Measurements from ENCODE around the gene FA2H. TPM values are rescaled to one million over a fixed set of nuclear protein-coding genes. Genes with fewer than 3 reads are reported as not detected.

The FA2H gene
- polyA plus RNA-seq, 3 donors = not detected

GRCh38 chr16:74700116-74700437, 74.5 kb downstream of the FA2H start:
- peaks cover 0 to 1% (median 0%) of the 10 kb centered on the region in 7 donors for H3K9me3 Mint-ChIP-seq
- H3K27me3 Mint-ChIP-seq (ENCODE audit: low read depth in 3 of 3) = no peaks in the 10 kb centered on the region
- peak overlapping the region; percentile 81 for H3K9ac ChIP-seq (ENCODE audit: insufficient read depth, low read length, poor library complexity, severe bottlenecking)
- peak overlapping the region; percentile 94 to 96 for H3K27ac ChIP-seq (ENCODE audit: low read depth in 1 of 2, low read length in 2 of 2)
- peak overlapping the region; percentile 95 for H3K4me2 ChIP-seq (replicated peaks; ENCODE audit: extremely low read depth, low read length, poor library complexity, severe bottlenecking)
- peak overlapping the region; percentile 98 to 100 for H3K4me3 Mint-ChIP-seq
- peaks cover 15 to 23% of the 10 kb centered on the region in 2 donors for H3K36me3 Mint-ChIP-seq
- H4K20me1 ChIP-seq (ENCODE audit: insufficient read depth, low read length) = peaks cover 35% of the 10 kb centered on the region
- peak overlapping the region; percentile 77 for H2AFZ ChIP-seq (ENCODE audit: insufficient read depth, low read depth, low read length, poor library complexity, severe bottlenecking)
- peaks cover 49% of the 10 kb centered on the region for H3K79me2 ChIP-seq (ENCODE audit: insufficient read depth, low read length)
- 0% methylated on average over 16 of the region's 16 CpGs for WGBS (ENCODE audit: insufficient coverage)
- no peaks in the 10 kb centered on the region for H3K27me3 ChIP-seq (ENCODE audit: control insufficient read depth in 2 of 2, insufficient read depth in 2 of 2, low read length in 2 of 2)
- peaks cover 69 to 77% of the 10 kb centered on the region in 2 donors for H3K4me1 ChIP-seq (ENCODE audit: control insufficient read depth in 1 of 2, insufficient read depth in 2 of 2, low read length in 2 of 2)
- H3K4me1 Mint-ChIP-seq = peaks cover 68% of the 10 kb centered on the region
- no peaks in the 10 kb centered on the region for H3K9me3 ChIP-seq (replicated peaks in 1 of 2; ENCODE audit: control insufficient read depth in 1 of 2, insufficient read depth in 1 of 2, low read length in 2 of 2)
- H3K36me3 ChIP-seq (replicated peaks in 1 of 2; ENCODE audit: control insufficient read depth in 1 of 2, insufficient read depth in 2 of 2, low read length in 2 of 2) = peaks cover 13% of the 10 kb centered on the region in 2 donors
- DNase-seq = peak in 2 of 3 donors; percentile 53 to 54
- intact Hi-C loops (cut with micrococcal nuclease) = loop anchor here in 1 of 2 donors (5.0 to 10.0 kb wide), 3 partner anchors 93 to 285 kb away; partner anchors contain the start of genes GLG1 and WDR59
- H3K27ac Mint-ChIP-seq = peak overlapping the region; percentile 96 to 99 (median 99)
- no peak for TF ChIP-seq CTCF (IDR thresholded peaks at IDR 0.05)
- peak overlapping the region; percentile 69 to 94 (median 92) for H3K4me3 ChIP-seq (replicated peaks in 1 of 3; ENCODE audit: low read depth in 2 of 3, low read length in 3 of 3)

- Histone ChIP-seq H3K4me2 (replicated peaks; ENCODE audit: extremely low read depth, low read length, poor library complexity, severe bottlenecking) (peak overlapping the region; percentile 95), H3K27me3 (ENCODE audit: control insufficient read depth in 2 of 2, insufficient read depth in 2 of 2, low read length in 2 of 2) (no peaks in the 10 kb centered on the region), H2AFZ (ENCODE audit: insufficient read depth, low read depth, low read length, poor library complexity, severe bottlenecking) (no peak overlapping the region), H3K4me1 (ENCODE audit: control insufficient read depth in 1 of 2, insufficient read depth in 2 of 2, low read length in 2 of 2) (peaks cover 69 to 74% of the 10 kb centered on the region in 2 donors), H3K9ac (ENCODE audit: insufficient read depth, low read length, poor library complexity, severe bottlenecking) (peak overlapping the region; percentile 81), H3K27ac (ENCODE audit: low read depth in 1 of 2, low read length in 2 of 2) (peak overlapping the region; percentile 94 to 96), H4K20me1 (ENCODE audit: insufficient read depth, low read length) (peaks cover 39% of the 10 kb centered on the region), H3K4me3 (replicated peaks in 1 of 3; ENCODE audit: low read depth in 2 of 3, low read length in 3 of 3) (peak overlapping the region; percentile 69 to 94 (median 92)), H3K36me3 (replicated peaks in 1 of 2; ENCODE audit: control insufficient read depth in 1 of 2, insufficient read depth in 2 of 2, low read length in 2 of 2) (peaks cover 16 to 17% of the 10 kb centered on the region in 2 donors), H3K9me3 (replicated peaks in 1 of 2; ENCODE audit: control insufficient read depth in 1 of 2, insufficient read depth in 1 of 2, low read length in 2 of 2) (no peaks in the 10 kb centered on the region), H3K79me2 (ENCODE audit: insufficient read depth, low read length) (peaks cover 53% of the 10 kb centered on the region)
- Mint-ChIP-seq H3K4me3 (peak overlapping the region; percentile 98 to 100), H3K9me3 (peaks cover 0 to 1% (median 0%) of the 10 kb centered on the region in 7 donors), H3K4me1 (peaks cover 66% of the 10 kb centered on the region), H3K27ac (peak overlapping the region; percentile 79 to 99 (median 84)), H3K36me3 (peaks cover 17 to 27% of the 10 kb centered on the region in 2 donors), H3K27me3 (ENCODE audit: low read depth in 3 of 3) (no peaks in the 10 kb centered on the region)
- intact Hi-C loops (cut with micrococcal nuclease) = loop anchor here in 1 of 2 donors (2.0 to 10.0 kb wide), 4 partner anchors 33 to 285 kb away; partner anchors contain the start of genes GLG1, RFWD3 and WDR59
- WGBS (ENCODE audit: insufficient coverage) = no CpG with 5 or more reads among the region's 4 CpGs
- TF ChIP-seq CTCF (IDR thresholded peaks at IDR 0.05) = no peak
- no peak for DNase-seq
These were observed 75.0 kb downstream of the FA2H start for GRCh38 chr16:74699666-74700065.
